GM19455 (cell line): ENCODE measurements around the gene IPO7.
"Not testable (repeated sequence)": the region's sequence is repeated elsewhere in the genome, so short reads cannot be mapped to it uniquely, and the experiment has no call there.

Experiments
- ATAC-seq: cut with Tn5 transposase; IDR thresholded peaks from one replicate; pipeline ENCODE4 v1.9.1; 2021; ENCODE audit not compliant: unreplicated experiment

The IPO7 gene

DNA sequence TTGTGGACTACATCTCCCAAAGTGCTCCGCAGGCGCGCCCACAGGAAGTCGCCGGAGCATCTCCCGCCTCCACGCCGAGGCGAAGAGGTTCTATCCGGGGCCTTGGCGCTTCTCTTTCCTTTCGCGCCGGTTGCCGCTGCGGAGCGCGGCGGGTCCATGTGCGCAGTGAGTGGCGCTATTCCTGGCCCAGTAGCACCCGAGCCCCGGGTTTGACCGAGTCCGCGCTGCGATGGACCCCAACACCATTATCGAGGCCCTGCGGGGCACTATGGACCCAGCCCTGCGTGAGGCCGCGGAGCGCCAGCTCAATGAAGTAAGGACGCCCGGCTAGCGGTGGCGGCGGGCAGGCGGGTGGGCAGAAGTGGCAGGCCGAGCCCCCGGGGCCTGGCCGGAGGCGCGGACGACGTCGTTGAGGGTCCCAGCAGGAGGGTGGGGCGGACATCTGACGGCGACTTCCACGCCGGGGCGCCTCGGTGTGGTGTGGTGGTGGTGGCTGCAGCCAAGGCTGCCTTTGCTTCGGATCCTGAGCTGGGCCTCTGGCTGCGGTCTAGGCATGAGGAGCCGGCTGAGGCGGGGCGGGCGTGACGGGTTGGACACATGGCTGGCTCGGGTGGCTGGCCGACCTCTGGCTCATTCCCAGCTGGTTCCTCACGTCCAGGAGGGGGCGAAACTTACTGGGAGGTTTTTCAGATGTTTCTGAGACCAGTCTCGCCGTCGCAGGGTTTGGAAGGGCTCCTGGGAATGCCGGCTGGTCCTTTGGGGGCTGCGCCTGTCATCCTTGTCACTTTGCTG lies at the start of gene IPO7:
TSS of gene IPO7 (plus strand) at position 118 of the 792 bp plus-strand sequence. CDS start at position 230, 112 bp downstream.
- ATAC-seq, result peak; percentile 95

GRCh38 chr11:9341638-9342178 lies 42.7 kb upstream of the IPO7 start:
- ATAC-seq, result no peak

DNA sequence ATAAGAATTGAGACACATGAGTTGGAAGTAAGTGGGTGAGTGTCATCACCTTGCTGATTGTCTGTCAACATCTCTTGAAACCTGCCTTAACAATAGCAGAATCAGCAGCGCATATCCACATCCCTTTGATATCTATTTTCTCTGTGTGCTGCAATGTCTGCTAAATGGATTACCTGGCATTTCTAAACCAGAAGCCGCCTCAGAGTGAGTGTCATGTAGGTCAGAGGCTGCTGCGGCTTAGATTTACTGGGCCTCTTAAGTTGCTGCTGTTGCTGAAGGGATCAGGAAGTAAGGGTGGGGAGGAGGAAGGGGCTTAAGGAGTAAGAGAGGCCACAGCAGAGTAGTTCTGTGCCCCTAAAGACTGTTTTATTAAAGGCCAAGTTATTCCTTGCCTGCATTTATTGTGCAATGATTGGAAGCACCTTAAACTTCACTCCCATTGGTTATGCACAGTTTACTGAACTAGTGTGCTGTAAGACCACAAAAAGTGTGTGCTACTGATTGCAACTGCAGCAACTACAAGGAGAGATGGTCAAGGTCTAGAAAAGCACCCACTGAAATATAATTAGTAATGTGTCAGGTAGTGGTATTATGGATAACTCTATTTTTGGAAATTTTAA lies 40.3 kb upstream of the IPO7 start:
- ATAC-seq, result no peak

DNA sequence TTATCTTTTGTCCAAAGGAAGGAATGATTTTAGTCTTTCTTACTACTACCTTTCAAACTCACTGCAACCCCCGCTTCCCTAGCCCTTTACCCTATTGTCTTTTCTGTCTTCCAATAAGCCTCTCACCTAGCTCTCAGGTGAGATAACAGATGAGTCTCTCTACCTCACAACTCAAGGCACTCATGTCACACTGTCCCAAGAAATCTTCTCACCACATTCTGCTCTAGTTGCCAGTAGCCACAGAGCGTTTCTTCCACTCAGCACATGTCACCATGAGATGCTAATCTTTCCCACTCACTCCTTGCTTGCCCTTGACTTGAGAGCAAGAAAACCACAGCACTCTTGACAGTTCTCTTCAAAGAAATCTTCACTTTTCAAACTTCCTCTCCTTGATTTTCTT lies 37.4 kb upstream of the IPO7 start:
- no peak for ATAC-seq

GRCh38 chr11:9347779-9348178 lies 36.7 kb upstream of the IPO7 start:
- ATAC-seq, result not testable (repeated sequence)

DNA sequence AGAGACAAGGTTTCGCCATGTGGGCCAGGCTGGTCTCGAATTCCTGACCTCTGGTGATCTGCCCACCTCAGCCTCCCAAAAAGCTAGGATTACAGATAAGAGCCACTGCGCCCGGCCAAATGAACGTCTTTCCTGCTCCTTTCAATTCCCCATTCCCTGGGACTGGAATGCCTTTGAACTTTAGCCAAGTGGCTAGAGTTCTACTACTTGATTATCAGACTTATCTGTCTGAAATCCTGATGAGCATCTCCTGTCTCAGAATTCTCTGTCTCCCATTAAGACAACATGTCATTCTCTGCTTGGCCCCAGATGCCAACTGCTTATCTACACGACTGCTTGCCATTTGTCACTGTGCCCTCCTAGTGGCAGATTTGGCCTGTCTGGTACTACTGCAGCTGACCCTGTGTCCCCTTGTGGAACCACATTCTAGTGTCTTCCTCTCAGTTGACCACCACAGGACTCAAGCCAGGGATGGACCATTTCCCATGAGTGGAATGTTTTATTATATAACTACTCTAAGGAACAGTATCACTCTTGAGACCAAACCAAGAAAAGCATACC lies 33.1 kb upstream of the IPO7 start:
- no peak for ATAC-seq

GRCh38 chr11:9357041-9357440 lies 27.4 kb upstream of the IPO7 start:
- ATAC-seq, result no peak

DNA sequence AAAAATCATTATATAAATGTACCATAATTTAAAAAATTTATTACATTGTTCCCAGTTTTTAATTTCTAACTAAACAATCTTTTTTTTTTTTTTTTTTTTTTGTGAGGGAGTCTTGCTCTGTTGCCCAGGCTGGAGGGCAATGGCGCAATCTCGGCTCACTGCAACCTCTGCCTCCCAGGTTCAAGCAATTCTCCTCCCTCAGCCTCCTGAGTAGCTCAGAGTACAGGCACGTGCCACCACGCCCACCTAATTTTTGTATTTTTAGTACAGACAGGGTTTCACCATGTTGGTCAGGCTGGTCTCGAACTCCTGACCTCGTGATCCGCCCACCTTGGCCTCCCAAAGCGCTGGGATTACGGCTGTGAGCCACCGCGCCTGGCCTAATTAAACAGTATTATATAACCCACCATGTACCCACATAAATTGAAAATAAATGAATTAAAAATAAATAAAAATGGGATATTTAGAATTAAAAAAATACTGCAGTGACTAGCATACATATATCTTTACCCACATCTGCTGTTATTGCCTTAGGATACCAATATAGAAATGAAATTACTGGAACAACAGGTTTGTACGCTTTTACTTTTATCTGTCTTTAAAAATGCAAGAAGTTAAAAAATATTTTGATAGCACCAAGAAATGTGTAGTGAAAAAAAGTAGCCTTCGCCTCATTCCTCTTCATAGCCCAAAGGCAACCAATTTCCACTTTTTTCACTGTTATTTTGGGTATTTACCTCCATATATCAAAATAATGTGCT lies 23.4 kb upstream of the IPO7 start:
- not testable (repeated sequence) for ATAC-seq

DNA sequence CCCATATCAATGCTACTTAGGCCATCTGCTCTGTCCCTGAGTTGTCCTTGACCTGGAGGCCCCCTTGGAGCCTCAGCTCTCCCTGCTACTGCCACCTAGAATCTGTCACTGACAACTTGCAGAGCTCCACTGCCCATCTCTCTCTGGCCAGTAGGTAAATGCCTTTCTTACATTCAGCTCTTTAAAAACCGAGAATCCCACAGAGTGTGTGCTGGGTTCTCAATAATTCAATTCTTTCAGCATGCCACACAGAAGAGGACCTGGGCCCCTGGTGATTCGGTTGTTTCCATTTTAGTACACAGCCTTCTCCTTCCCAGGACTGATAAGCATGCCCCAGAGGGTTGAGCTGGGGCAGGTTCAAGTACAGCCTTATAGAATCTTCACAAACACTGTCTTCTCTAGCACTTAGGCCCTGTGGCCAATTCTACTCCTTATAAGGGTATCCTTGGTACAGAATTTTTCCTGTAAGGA lies 22.0 kb upstream of the IPO7 start:
- no peak for ATAC-seq

DNA sequence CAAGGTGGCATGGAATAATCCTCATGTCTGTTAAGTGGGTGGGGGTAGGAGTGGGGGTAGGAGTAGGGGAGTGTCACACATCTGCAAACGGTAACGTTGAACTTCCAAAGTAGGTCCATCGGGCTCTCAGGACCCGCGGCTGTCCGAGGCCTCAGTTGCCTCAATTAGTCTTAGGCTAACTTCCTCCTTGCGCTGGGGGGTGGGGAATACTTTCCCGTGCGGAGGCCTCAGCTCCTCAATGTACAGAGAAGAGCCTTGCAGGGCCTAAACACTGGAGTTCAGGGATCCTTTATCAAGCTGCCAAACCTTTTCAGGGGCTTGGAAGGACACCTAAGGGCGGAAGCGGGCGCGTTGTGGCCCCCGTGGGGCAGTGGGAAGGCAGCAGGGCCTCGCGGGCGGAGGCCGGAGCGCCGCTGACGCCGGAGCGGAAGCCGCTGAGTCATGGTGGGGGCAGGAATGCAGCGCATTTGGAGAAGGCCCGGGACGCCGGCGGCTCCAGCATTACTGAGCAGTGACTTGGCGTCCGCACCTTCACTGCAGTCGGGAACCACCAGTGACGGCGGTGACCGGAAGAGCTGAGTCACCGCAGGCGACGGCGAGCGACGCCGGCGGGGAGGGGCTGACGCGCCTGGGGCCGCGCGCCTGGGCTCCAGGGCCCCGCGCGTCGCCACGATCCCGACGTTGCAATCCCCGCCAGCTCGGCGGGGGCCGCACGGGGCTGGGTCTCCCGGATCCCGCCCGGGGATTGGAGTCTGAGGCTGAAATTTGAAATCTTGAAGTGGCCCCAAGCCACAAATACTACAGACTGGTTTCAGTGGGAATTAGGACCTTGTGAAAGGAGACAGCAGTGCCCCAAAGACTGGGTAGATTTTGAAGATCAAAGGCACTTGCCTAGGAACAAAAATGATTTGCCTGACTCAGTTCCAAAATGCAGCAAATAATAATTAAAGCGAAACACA lies 20.2 kb upstream of the IPO7 start:
- ATAC-seq, result peak; percentile 96

- no peak for ATAC-seq
Measured at GRCh38 chr11:9367551-9367950, 16.9 kb upstream of the IPO7 start.

DNA sequence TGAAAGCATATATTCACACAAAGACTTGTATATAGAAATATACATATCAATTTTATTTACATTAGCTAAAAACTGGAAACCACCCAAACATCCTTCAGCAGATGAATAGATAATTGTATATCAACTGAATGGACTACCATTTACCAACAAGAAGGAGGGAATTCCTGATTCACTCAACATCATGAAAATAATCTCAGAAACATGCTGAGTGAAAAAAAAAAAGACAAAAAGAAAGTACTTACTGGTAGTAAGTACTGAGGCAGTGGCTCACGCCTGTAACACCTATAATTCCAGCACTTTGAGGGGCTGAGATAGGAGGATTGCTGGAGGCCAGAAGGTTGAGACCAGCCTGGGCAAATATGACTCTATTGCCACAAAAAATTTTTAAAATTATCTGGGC lies 7.4 kb upstream of the IPO7 start:
- no peak for ATAC-seq

- no peak for ATAC-seq
Measured at GRCh38 chr11:9379041-9379440, 5.4 kb upstream of the IPO7 start.

DNA sequence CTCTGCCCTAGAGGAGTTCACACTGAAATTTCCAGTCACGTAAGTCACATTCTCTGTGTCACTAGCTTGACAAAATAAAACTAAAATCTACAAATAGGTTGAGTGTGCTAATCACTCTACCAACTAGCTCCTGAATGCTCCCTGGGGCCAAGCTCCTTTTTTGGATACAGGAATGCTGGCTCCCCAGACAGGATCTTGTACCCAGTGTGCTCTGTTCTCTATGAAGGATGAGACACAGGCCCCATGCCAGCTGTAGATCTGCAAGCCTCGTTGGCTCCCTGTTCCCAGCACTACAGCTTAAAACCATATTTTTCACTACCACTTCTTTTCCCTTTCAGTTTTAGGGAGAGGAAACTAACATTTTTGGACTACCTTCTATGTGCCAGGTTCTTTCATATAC lies 3.7 kb upstream of the IPO7 start:
- no peak for ATAC-seq

DNA sequence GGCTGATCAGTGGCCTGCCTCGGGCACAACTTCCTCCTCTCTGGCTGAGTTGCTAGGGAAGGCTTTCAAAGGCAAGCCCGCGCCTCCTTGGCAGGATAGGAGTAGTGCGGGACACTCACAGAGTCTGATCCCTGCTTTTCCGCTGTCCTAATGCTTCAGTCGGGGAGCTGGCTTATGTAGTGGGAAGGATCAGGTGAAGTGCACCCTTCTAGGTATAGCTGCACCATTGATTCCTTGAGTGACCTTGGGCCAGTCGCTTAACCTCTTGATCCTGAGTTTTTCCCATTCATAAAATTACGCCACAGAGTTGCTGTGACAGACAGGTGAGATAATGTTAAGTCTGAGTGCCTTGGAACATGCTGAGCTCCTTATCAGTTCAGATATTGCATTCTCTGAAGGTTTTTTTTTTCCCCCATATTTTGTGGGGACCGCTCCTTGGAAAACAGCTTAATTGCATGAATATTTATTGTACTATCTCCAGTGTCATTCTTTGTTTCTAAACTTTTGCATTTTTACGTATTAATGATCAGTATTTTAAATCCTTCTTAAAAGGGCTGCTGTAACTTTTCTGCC lies 961 bp downstream of the IPO7 start:
- no peak for ATAC-seq

DNA sequence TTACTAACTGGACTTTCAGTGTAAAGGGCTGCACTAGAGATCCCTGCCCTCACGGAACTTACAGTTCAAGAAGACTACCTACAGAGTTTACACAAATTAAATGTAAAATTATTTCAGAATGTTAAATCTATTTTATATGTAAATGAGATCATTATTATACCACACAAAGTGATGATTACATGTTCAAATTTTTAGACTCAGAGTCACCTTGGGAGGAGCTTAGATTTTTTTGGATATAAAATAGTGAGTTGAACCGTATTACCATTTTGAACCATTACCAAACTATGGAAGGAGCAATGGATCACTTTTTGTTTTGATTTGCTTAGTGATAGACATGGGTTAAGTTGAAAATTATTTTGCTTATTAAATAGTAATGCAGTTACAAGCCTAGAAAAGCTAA lies 1.6 kb downstream of the IPO7 start:
- ATAC-seq, result no peak

DNA sequence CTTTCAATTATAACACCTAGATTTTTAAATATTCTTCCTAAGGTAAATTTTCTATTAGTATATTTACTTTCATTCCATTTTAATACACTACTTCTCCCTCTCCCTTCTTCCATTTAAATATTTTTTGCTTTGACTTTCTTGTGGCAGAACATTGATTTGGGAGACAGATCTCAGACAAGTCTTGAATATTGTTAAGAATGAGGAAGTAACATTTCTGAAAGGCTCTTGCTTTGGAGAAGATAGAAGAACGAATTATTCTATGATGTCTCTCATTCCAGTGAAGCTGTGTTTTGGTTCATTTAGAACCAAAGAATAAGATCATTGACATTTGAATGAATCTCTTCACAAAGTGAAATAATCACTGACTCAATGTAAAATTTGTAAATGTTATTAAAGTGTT lies 2.4 kb downstream of the IPO7 start:
- no peak for ATAC-seq

DNA sequence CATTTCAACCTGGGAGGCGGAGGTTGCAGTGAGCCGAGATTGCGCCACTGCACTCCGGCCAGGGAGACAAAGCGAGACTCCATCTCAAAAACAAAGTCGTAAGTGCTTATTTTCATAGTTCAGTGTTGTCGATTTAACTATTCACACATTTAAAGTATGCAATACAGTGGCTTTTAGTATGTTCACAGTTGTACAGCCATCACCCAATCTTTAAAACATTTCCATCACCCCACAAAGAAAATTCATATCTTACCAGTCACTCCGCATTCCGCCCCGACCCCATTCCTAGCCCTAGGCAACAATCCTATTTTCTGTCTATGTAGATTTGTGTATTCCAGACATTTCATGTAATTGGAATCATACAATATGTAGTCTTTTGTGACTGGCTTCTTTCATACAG lies 11.9 kb downstream of the IPO7 start:
- ATAC-seq, result no peak

DNA sequence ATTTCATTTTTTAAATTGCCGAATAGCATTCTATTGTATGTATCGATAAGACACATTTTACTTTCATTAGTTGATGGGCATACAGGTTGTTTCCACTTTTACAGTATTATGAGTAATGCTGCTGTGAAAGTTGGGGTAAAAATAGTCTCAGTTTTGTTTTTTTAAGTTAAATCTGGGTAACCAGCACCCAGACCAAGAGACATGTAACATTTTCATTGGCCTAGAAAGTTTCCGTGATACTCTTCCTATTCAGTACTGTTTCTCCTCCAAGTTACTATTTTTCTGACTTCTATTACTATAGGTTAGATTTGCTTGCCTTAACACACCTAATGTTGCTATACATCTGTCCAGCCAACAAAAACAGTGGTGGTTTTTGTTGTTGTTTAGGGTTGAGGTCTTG lies 12.3 kb downstream of the IPO7 start:
- ATAC-seq, result no peak
